Thymus (tissue), 11 donors: ENCODE results near the gene XRCC3. TPM values are rescaled to one million over a fixed set of nuclear protein-coding genes. Genes with fewer than 3 reads are reported as not detected.

ENCODE experiments used
- DNase-seq, 9 donors: peaks; one replicate each; pipeline ENCODE4 v3.0.0-alpha.2; 2013; ENCODE audit warnings: low spot score in 9 of 9, low read depth in 6 of 9, missing footprints in 1 of 9
- H3K27ac ChIP-seq, 2 donors: one replicate each; pipeline ENCODE4 v1.5.1; 2013; ENCODE audit warnings: control low read depth in 1 of 2, low read depth in 1 of 2, low read length in 1 of 2, mild to moderate bottlenecking in 1 of 2, moderate library complexity in 1 of 2
- H3K27me3 ChIP-seq, 2 donors: one replicate each; pipeline ENCODE4 v1.5.1; 2013; ENCODE audit warnings: low read length in 1 of 2; ENCODE audit not compliant: control insufficient read depth in 2 of 2, insufficient read depth in 1 of 2
- H3K36me3 ChIP-seq, 2 donors: one replicate each; pipeline ENCODE4 v1.5.1; 2013; ENCODE audit warnings: low read length in 1 of 2, mild to moderate bottlenecking in 1 of 2, moderate library complexity in 1 of 2; ENCODE audit not compliant: control insufficient read depth in 2 of 2, insufficient read depth in 2 of 2
- H3K4me1 ChIP-seq, 2 donors: one replicate each; pipeline ENCODE4 v1.5.1; 2013; ENCODE audit warnings: low read length in 2 of 2; ENCODE audit not compliant: control insufficient read depth in 2 of 2, insufficient read depth in 2 of 2
- H3K4me3 ChIP-seq, 2 donors: one replicate each; pipeline ENCODE4 v1.5.1; 2013; ENCODE audit warnings: low read length in 2 of 2, control low read depth in 1 of 2, mild to moderate bottlenecking in 1 of 2
- H3K9me3 ChIP-seq, 2 donors: one replicate each; pipeline ENCODE4 v1.5.1; 2013; ENCODE audit warnings: low read length in 1 of 2, mild to moderate bottlenecking in 1 of 2; ENCODE audit not compliant: control insufficient read depth in 2 of 2, insufficient read depth in 1 of 2
- WGBS: extraction: QIAGEN DNeasy Blood & Tissue Kit; methylation state at CpG from one replicate; pipeline ENCODE4 v1.1.7; 2013; 5-methylcytosine and 5-hydroxymethylcytosine counted together
- polyA plus RNA-seq: library from polyadenylated mRNA; stranded (reverse); fragments of 200-250 nt; gene quantifications from one replicate; pipeline ENCODE4 v1.2.3, GENCODE V29; 2013
- total RNA-seq: library from RNA; stranded (reverse); fragments of 120-200 nt; gene quantifications from one replicate; pipeline ENCODE4 v1.2.4, GENCODE V29; 2013
- donor health status: healthy.

XRCC3 gene
- total and polyA plus RNA-seq, 2 donors: 4.4 to 15.9 TPM

DNA sequence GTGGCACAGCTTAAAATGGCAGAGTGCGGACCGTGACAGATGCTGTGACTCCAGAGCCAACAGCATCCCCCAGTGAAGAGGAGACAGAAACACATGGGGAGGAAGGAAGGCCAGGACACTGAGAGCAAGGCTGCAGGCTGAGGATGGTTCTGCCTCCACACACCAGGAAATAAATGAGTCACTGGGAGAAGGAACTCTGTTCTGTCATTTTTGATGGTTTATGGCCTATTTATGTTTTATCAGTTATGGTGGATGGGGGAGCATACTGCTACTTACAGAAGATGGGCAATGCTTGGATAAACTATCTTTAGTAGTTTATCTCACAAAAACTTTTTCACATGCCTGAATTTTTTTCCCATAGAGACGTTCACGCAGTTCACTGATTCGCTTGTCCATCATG, 34.2 kb upstream of the XRCC3 start:
- H3K27me3 ChIP-seq: no peaks in the 10 kb centered on the region
- WGBS: 96% methylated on average over 5 of the region's 5 CpGs
- H3K4me3 ChIP-seq: no peak overlapping the region
- no peaks in the 10 kb centered on the region for H3K36me3 ChIP-seq
- H3K27ac ChIP-seq: peak overlapping the region in 1 of 2 donors; percentile 89
- H3K9me3 ChIP-seq: no peaks in the 10 kb centered on the region
- DNase-seq: peak in 1 of 9 donors; percentile 35
- peaks cover 17 to 33% of the 10 kb centered on the region in 2 donors for H3K4me1 ChIP-seq

DNA sequence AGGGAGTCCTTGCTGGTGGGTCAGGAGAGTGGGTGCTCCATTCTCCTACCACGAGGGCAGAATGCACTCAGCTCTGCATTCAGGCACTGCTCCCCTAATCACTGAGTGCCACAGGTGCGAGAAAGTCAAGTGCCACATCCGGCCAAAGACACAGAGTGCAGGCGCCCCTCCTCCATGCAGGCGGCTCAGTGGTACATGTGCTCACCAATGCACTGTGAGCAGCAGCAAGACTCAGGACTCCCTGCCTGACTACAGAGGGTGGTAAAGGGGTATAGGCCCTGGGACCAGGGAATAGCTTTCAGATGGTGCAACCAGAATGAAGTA, 33.2 kb upstream of the XRCC3 start:
- peaks cover 17 to 33% of the 10 kb centered on the region in 2 donors for H3K4me1 ChIP-seq
- no peaks in the 10 kb centered on the region for H3K27me3 ChIP-seq
- H3K9me3 ChIP-seq: no peaks in the 10 kb centered on the region
- no peak overlapping the region for H3K4me3 ChIP-seq
- peak overlapping the region; percentile 89 for H3K27ac ChIP-seq
- peak; percentile 50 to 93 (median 79) for DNase-seq
- 44% methylated on average over 5 of the region's 5 CpGs for WGBS
- H3K36me3 ChIP-seq: no peaks in the 10 kb centered on the region

DNA sequence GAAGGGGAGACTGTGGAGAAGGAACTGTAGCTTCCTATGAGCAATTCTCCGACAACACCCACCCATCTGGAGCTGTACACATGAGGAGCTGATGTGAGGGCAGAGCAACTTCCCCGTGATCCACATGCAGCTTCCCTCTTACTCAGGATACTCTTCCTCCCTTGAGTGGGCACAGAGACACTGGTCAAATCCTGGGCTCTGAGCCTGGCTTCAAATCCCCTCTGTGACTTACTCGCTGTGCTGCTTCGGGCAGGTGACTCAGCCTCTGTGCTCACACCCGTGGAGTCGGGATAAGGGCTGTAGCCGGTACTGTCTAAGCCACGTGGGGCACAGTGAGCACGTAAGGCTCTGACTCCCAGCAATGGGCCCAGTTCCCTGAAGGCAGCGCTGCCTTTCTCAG, 31.4 kb upstream of the XRCC3 start:
- H3K36me3 ChIP-seq: no peaks in the 10 kb centered on the region
- no peak for DNase-seq
- H3K27ac ChIP-seq: no peak overlapping the region

DNA sequence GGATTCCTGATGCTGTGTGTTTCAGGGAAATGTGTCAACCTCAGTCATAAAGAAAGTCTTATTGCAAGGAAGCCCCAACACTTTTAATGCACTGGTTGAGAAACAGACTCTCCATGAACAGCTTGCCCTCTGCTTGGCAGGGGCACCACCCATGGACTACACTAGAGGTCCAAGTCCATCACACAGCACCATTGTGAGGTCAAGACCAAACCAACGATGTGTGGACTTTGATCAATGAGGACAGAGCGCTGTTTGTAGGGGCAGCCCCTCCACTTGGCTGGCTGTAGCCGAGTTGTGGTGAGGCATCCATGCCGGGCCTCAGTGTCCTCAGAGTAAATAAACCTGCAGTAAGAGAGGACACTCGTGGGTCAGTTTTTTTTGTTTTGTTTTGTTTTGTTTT, 30.2 kb upstream of the XRCC3 start:
- Histone ChIP-seq H3K4me1 (peaks cover 17 to 40% of the 10 kb centered on the region in 2 donors), H3K4me3 (no peak overlapping the region), H3K27ac (no peak overlapping the region), H3K36me3 (no peaks in the 10 kb centered on the region), H3K27me3 (no peaks in the 10 kb centered on the region), H3K9me3 (peaks cover 0 to 4% of the 10 kb centered on the region in 2 donors)
- WGBS: 94% methylated on average over 5 of the region's 5 CpGs
- DNase-seq: no peak

More for the DNA sequence above, 31.4 kb upstream of the XRCC3 start:
- no peaks in the 10 kb centered on the region for H3K27me3 ChIP-seq
- 96% methylated on average over 10 of the region's 10 CpGs for WGBS
- peaks cover 17 to 33% of the 10 kb centered on the region in 2 donors for H3K4me1 ChIP-seq
- H3K9me3 ChIP-seq: peaks cover 0 to 4% of the 10 kb centered on the region in 2 donors
- no peak overlapping the region for H3K4me3 ChIP-seq

DNA sequence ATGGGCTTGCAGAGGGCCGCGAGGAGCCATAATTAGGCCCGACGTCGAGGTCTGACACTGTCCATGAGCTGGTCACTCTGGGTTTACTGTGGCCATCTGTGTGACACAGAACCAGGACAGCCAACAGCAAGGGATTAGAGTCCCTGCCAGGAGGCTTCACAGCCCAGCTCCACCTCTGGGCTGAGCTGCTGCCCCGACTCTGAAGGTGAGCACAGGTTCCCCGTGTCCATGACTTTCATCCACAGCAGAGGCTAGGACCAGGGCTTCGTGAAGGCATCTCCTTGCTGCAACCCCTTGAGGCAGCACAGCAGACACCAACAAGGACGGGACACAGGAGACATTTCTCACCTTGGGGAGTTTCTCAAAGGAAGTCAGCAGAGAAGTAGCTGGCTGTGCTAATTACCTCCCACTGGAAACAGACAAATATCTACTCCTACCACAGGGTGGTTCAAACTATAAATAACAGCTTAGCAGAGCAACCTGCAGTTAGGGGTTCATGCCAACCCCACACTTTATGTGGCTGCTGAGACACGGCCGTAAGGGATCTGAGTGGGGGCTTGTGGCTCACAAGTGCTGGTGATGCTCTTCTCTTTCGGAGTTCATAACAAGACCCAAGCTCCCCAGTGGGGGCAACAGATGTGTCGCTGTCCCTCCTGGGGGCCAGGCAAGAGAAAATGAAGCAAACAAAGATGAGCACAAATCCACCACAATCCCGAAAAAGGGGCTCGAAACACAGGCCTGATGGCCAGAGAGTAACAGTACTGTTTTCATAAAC, 29.6 kb upstream of the XRCC3 start:
- H3K9me3 ChIP-seq: peaks cover 0 to 4% of the 10 kb centered on the region in 2 donors
- no peak overlapping the region for H3K27ac ChIP-seq
- DNase-seq: no peak
- H3K36me3 ChIP-seq: peaks cover 0 to 3% of the 10 kb centered on the region in 2 donors
- peaks cover 17 to 38% of the 10 kb centered on the region in 2 donors for H3K4me1 ChIP-seq
- H3K4me3 ChIP-seq: no peak overlapping the region
- 93% methylated on average over 15 of the region's 15 CpGs for WGBS
- no peaks in the 10 kb centered on the region for H3K27me3 ChIP-seq

DNA sequence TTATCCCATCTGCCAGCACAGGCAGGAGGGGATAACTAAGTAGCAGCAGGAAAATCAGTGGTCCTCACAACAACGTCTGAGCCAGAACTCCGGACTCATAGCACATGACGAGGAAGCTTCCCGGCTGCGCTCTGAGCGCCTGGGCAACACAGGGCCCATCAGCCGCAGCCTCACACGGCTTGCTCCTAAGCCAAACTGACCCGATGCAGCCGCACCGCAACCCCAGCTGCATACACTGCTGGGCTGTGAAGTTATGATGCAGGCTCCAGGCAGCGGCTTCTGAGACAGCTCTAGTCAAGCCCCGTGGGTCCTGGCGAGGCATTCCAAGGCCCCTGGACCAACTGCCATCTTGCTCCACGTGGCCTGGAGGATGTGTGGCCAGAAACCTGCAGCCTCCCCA, 28.4 kb upstream of the XRCC3 start:
- Histone ChIP-seq H3K9me3 (peaks cover 0 to 4% of the 10 kb centered on the region in 2 donors), H3K27ac (no peak overlapping the region), H3K36me3 (peaks cover 0 to 12% of the 10 kb centered on the region in 2 donors), H3K27me3 (no peaks in the 10 kb centered on the region), H3K4me1 (peaks cover 16 to 29% of the 10 kb centered on the region in 2 donors), H3K4me3 (no peak overlapping the region)
- DNase-seq: no peak
- 97% methylated on average over 15 of the region's 15 CpGs for WGBS

DNA sequence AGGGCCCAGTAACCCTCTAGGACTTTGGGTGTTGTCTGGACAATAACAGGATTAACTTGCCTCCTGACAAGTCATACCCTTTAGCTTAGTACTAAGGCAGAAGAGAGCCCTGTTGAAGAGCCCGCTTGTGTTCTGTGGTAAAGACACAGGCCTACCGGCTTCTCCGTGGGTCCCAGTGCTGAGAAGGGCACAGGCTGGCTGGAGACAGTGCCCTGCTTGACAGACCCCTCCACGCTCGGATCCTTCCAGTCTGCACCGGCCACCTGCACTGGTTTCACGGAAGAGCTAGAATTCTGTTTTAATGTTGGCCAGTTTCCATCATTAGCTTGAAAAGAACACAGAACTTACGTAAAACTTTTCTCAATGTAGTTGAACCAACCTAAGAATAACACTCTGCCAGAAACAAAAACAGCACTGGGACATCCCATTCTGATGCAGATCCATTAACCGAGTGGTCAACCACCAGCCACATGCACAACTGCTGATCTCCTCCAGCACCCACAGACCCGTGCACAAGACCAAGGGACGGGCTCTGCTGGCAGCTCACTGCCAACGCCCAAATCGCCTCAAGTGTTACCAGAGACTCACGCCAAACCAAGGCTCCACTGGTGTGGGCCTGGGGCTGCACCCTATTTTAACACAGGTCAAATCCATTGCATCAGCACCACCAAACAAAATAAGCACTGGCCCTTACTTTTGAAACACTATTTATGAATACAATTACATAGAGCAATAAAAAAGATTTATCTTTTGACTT, 27.4 kb upstream of the XRCC3 start:
- peaks cover 0 to 15% of the 10 kb centered on the region in 2 donors for H3K36me3 ChIP-seq
- WGBS: 96% methylated on average over 14 of the region's 14 CpGs
- H3K9me3 ChIP-seq: peaks cover 0 to 4% of the 10 kb centered on the region in 2 donors
- peaks cover 9 to 20% of the 10 kb centered on the region in 2 donors for H3K4me1 ChIP-seq
- no peak overlapping the region for H3K4me3 ChIP-seq
- DNase-seq: no peak
- H3K27ac ChIP-seq: no peak overlapping the region
- H3K27me3 ChIP-seq: no peaks in the 10 kb centered on the region

DNA sequence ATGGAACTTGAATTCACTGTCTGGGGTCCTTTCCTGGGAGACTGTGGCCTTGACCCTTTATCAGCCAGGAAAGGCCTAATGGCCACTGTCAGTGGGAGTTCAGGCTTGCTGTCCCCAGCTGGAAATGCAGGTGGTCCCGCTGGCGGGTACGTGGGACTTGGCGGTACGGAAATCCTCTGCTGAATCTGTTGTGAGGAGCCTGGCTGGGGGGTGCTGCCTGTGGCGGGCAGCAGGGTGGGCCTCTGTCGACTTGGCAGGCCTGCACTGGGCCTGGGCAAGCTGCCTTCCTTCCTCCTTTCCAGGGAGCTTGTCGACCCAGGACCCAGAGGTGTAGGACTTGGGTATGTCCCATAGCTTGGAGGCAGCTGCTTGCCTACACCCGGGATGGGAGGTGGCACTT, 26.6 kb upstream of the XRCC3 start:
- WGBS: 93% methylated on average over 9 of the region's 9 CpGs

DNA sequence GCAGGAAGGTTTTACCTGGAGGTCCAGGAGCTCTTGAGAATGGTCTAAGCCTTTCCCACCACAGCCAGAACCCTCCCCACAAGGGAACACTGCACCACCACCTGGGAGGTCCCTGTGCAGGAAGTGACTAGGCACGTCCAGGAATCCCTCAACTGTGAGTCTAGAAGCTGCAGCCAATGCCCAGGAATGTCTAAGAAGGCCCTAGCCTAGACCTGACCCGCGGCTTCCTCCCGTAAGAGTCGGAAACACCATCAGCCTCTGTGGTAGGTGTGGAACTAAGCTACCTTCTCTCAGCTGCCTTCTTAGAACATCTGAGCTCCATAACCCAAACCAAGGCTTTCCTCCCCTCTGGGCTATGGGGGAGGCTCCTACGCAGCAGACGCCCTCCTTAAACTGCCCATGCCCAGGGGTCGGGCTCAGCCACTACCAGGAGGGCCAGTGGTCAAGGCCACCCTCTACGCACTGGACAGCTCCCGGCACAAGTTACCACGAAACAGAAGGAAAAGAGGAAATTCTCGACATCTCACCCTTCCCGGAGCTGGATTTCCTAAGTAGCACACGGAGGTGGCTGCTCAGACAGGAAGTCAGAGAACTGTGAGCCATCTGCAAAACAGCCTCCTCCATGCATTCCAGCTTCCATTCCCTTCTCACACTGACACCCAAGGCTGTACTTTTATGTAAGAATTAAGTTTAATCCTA, 25.9 kb upstream of the XRCC3 start:
- peaks cover 0 to 7% of the 10 kb centered on the region in 2 donors for H3K4me1 ChIP-seq
- 89% methylated on average over 14 of the region's 14 CpGs for WGBS
- H3K9me3 ChIP-seq: peaks cover 0 to 4% of the 10 kb centered on the region in 2 donors
- no peaks in the 10 kb centered on the region for H3K27me3 ChIP-seq
- no peak overlapping the region for H3K4me3 ChIP-seq
- no peak for DNase-seq
- no peak overlapping the region for H3K27ac ChIP-seq
- H3K36me3 ChIP-seq: peaks cover 0 to 23% of the 10 kb centered on the region in 2 donors

More for the DNA sequence above, 26.6 kb upstream of the XRCC3 start:
- peaks cover 2 to 12% of the 10 kb centered on the region in 2 donors for H3K4me1 ChIP-seq
- H3K9me3 ChIP-seq: peaks cover 0 to 4% of the 10 kb centered on the region in 2 donors
- no peak overlapping the region for H3K4me3 ChIP-seq
- no peaks in the 10 kb centered on the region for H3K27me3 ChIP-seq
- no peak for DNase-seq
- H3K36me3 ChIP-seq: peaks cover 0 to 21% of the 10 kb centered on the region in 2 donors
- no peak overlapping the region for H3K27ac ChIP-seq
